Loucy (cell line): ENCODE data around the gene LOXHD1.

Experiments used
- H2AFZ ChIP-seq: fragments of 200-600 bp; sonication (generic); 2 replicates; pipeline ENCODE4 v1.6.0; 2016; ENCODE audit warnings: antibody characterized with exemption, mild to moderate bottlenecking, low read length, moderate library complexity
- H3F3A ChIP-seq: fragments of 200-600 bp; 2 replicates; pipeline ENCODE4 v1.6.0; 2016; ENCODE audit warnings: antibody characterized with exemption, low read depth, mild to moderate bottlenecking
- H3K27me3 ChIP-seq: fragments of 200-600 bp; sonication (generic); 2 replicates; pipeline ENCODE4 v1.6.1; 2014; ENCODE audit warnings: low read length, mild to moderate bottlenecking; ENCODE audit not compliant: insufficient read depth, poor library complexity, severe bottlenecking
- H3K36me3 ChIP-seq: fragments of 200-600 bp; sonication (generic); 2 replicates; pipeline ENCODE4 v1.6.1; 2016; ENCODE audit warnings: low read length; ENCODE audit not compliant: insufficient read depth
- H3K4me1 ChIP-seq: fragments of 200-600 bp; sonication (generic); 2 replicates; pipeline ENCODE4 v1.5.1; 2014; ENCODE audit warnings: low read length, mild to moderate bottlenecking; ENCODE audit not compliant: insufficient read depth, poor library complexity, severe bottlenecking
- H3K4me2 ChIP-seq: fragments of 200-600 bp; sonication (generic); 2 replicates; pipeline ENCODE4 v1.6.0; 2014; ENCODE audit warnings: antibody characterized with exemption, low read length, low read depth, mild to moderate bottlenecking; ENCODE audit not compliant: poor library complexity, severe bottlenecking
- H3K4me3 ChIP-seq: fragments of 200-600 bp; sonication (generic); 2 replicates; pipeline ENCODE4 v1.5.1; 2014; ENCODE audit warnings: low read length, mild to moderate bottlenecking, mixed read lengths; ENCODE audit not compliant: poor library complexity, severe bottlenecking
- H3K79me2 ChIP-seq: fragments of 200-600 bp; sonication (generic); 2 replicates; pipeline ENCODE4 v1.6.1; 2014; ENCODE audit warnings: low read length; ENCODE audit not compliant: insufficient read depth
- H3K9ac ChIP-seq: fragments of 200-600 bp; sonication (generic); 2 replicates; pipeline ENCODE4 v1.6.0; 2014; ENCODE audit warnings: mild to moderate bottlenecking, low read depth, low read length, moderate library complexity; ENCODE audit not compliant: poor library complexity, severe bottlenecking
- H3K9me2 ChIP-seq: fragments of 200-600 bp; sonication (generic); replicated peaks from 2 replicates; pipeline ENCODE4 v1.6.1; 2016; ENCODE audit warnings: low read depth, low read length, mixed read lengths
- H3K9me3 ChIP-seq: fragments of 200-600 bp; sonication (generic); 2 replicates; pipeline ENCODE4 v1.6.1; 2014; ENCODE audit warnings: mild to moderate bottlenecking, antibody characterized with exemption, low read length, low read depth; ENCODE audit not compliant: insufficient read depth
- H4K20me1 ChIP-seq: fragments of 200-600 bp; sonication (generic); 2 replicates; pipeline ENCODE4 v1.6.0; 2014; ENCODE audit warnings: antibody characterized with exemption, low read length, mild to moderate bottlenecking; ENCODE audit not compliant: insufficient read depth, poor library complexity, severe bottlenecking
- EZH2phosphoT487 ChIP-seq: fragments of 200-600 bp; IDR thresholded peaks from 2 replicates; pipeline ENCODE4 v1.6.1; 2018; ENCODE audit warnings: antibody characterized with exemption, mild to moderate bottlenecking, moderate library complexity, borderline replicate concordance
- TF ChIP-seq, protein P1 (sequence below): fragments of 200-600 bp; sonication (generic); conservative IDR thresholded peaks from 2 replicates; pipeline ENCODE4 v1.5.1; 2014; ENCODE audit warnings: mild to moderate bottlenecking, antibody characterized with exemption, low read length

Gene LOXHD1

GRCh38 chr18:46688853-46689525 lies 32.0 kb upstream of the LOXHD1 start:
- TF ChIP-seq EZH2phosphoT487: no peak
- TF ChIP-seq, protein P1, sequence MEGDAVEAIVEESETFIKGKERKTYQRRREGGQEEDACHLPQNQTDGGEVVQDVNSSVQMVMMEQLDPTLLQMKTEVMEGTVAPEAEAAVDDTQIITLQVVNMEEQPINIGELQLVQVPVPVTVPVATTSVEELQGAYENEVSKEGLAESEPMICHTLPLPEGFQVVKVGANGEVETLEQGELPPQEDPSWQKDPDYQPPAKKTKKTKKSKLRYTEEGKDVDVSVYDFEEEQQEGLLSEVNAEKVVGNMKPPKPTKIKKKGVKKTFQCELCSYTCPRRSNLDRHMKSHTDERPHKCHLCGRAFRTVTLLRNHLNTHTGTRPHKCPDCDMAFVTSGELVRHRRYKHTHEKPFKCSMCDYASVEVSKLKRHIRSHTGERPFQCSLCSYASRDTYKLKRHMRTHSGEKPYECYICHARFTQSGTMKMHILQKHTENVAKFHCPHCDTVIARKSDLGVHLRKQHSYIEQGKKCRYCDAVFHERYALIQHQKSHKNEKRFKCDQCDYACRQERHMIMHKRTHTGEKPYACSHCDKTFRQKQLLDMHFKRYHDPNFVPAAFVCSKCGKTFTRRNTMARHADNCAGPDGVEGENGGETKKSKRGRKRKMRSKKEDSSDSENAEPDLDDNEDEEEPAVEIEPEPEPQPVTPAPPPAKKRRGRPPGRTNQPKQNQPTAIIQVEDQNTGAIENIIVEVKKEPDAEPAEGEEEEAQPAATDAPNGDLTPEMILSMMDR: no peak
- no peak overlapping the region for H3K9ac ChIP-seq
- no peaks in the 10 kb centered on the region for H3K36me3 ChIP-seq
- H3K9me2 ChIP-seq: no peaks in the 10 kb centered on the region
- H3K4me1 ChIP-seq: no peaks in the 10 kb centered on the region
- no peaks in the 10 kb centered on the region for H3K27me3 ChIP-seq
- no peak overlapping the region for H2AFZ ChIP-seq
- no peak overlapping the region for H3K4me3 ChIP-seq
- no peak overlapping the region for H3K4me2 ChIP-seq
- no peaks in the 10 kb centered on the region for H3K9me3 ChIP-seq
- H3F3A ChIP-seq: no peaks in the 10 kb centered on the region
- H4K20me1 ChIP-seq: no peaks in the 10 kb centered on the region
- H3K79me2 ChIP-seq: no peaks in the 10 kb centered on the region

- Histone ChIP-seq H3K4me3 (no peak overlapping the region), H3K79me2 (no peaks in the 10 kb centered on the region), H3K4me2 (no peak overlapping the region), H3F3A (no peaks in the 10 kb centered on the region), H3K9ac (no peak overlapping the region), H3K27me3 (no peaks in the 10 kb centered on the region), H3K9me3 (no peaks in the 10 kb centered on the region), H3K9me2 (no peaks in the 10 kb centered on the region), H2AFZ (no peak overlapping the region), H4K20me1 (no peaks in the 10 kb centered on the region), H3K36me3 (no peaks in the 10 kb centered on the region), H3K4me1 (no peaks in the 10 kb centered on the region)
- TF ChIP-seq, protein P1: no peak
- TF ChIP-seq EZH2phosphoT487: no peak
These were observed 29.2 kb upstream of the LOXHD1 start for GRCh38 chr18:46686186-46686585.

GRCh38 chr18:46683252-46683651 lies 26.2 kb upstream of the LOXHD1 start:
- Histone ChIP-seq H3K4me2 (no peak overlapping the region), H3K9ac (no peak overlapping the region), H3K36me3 (no peaks in the 10 kb centered on the region), H3K27me3 (no peaks in the 10 kb centered on the region), H4K20me1 (no peaks in the 10 kb centered on the region), H3K9me2 (no peaks in the 10 kb centered on the region), H2AFZ (no peak overlapping the region), H3K79me2 (no peaks in the 10 kb centered on the region), H3K9me3 (no peaks in the 10 kb centered on the region), H3K4me3 (no peak overlapping the region), H3K4me1 (no peaks in the 10 kb centered on the region), H3F3A (no peaks in the 10 kb centered on the region)
- TF ChIP-seq EZH2phosphoT487: no peak
- TF ChIP-seq, protein P1: no peak
